Keratinocyte (primary cell): ENCODE measurements around the gene DNAH2. TPM values are rescaled to one million over a fixed set of nuclear protein-coding genes. Genes with fewer than 3 reads are reported as not detected.

Experiments used
- DNase-seq: peaks from one replicate; pipeline ENCODE4 v3.0.0-alpha.2; 2011; ENCODE audit warnings: low read depth, missing footprints, low spot score
- FAIRE-seq: peaks from 2 replicates; lab custom pipeline; 2011; peaks lifted over from hg19 to GRCh38; lab: Jason Lieb, UNC
- H2AFZ ChIP-seq: 2 replicates; pipeline ENCODE4 v1.6.0; 2012; ENCODE audit warnings: low read length, control low read depth, inconsistent platforms; ENCODE audit not compliant: control insufficient read depth
- H3K27ac ChIP-seq: 2 replicates; pipeline ENCODE4 v1.5.1; 2011; ENCODE audit warnings: low read length; ENCODE audit not compliant: control insufficient read depth, insufficient read depth
- H3K27me3 ChIP-seq: 3 replicates; pipeline ENCODE4 v1.6.0; 2011; ENCODE audit warnings: low read length; ENCODE audit not compliant: control insufficient read depth, insufficient read depth; ENCODE audit errors: extremely low read depth
- H3K36me3 ChIP-seq, 2 experiments: 2 replicates in 1 of 2; 3 replicates in 1 of 2; pipeline ENCODE4 v1.5.1; 2011; ENCODE audit warnings: low read length in 2 of 2, mild to moderate bottlenecking in 1 of 2; ENCODE audit not compliant: control insufficient read depth in 2 of 2, insufficient read depth in 2 of 2; ENCODE audit errors: extremely low read depth in 1 of 2
- H3K4me1 ChIP-seq: 3 replicates; pipeline ENCODE4 v1.5.1; 2011; ENCODE audit warnings: low read length; ENCODE audit not compliant: control insufficient read depth, insufficient read depth; ENCODE audit errors: extremely low read depth
- H3K4me2 ChIP-seq: 3 replicates; pipeline ENCODE4 v1.6.0; 2011; ENCODE audit warnings: low read depth, low read length; ENCODE audit not compliant: control insufficient read depth, insufficient read depth; ENCODE audit errors: extremely low read depth
- H3K4me3 ChIP-seq, 3 experiments: fragments of 200-600 bp in 1 of 3; sonication (generic) in 1 of 3; 2 replicates in 2 of 3; 3 replicates in 1 of 3; pipeline ENCODE4 v1.5.1; 2011 to 2016; ENCODE audit warnings: low read length in 3 of 3, mild to moderate bottlenecking in 3 of 3, control low read depth in 2 of 3, inconsistent platforms in 1 of 3, low read depth in 1 of 3, mixed read lengths in 1 of 3, mixed run types in 1 of 3, moderate library complexity in 1 of 3; ENCODE audit not compliant: control insufficient read depth in 2 of 3, insufficient read depth in 2 of 3; ENCODE audit errors: extremely low read depth in 1 of 3
- H3K79me2 ChIP-seq: 2 replicates; pipeline ENCODE4 v1.6.0; 2012; ENCODE audit warnings: low read length; ENCODE audit not compliant: control insufficient read depth, insufficient read depth
- H3K9ac ChIP-seq: 3 replicates; pipeline ENCODE4 v1.6.0; 2011; ENCODE audit warnings: low read length; ENCODE audit not compliant: control insufficient read depth, insufficient read depth; ENCODE audit errors: extremely low read depth
- H3K9me1 ChIP-seq: 3 replicates; pipeline ENCODE4 v1.6.0; 2011; ENCODE audit warnings: low read length; ENCODE audit not compliant: control insufficient read depth, insufficient read depth; ENCODE audit errors: extremely low read depth
- H3K9me3 ChIP-seq: 2 replicates; pipeline ENCODE4 v1.5.1; 2012; ENCODE audit warnings: low read depth, low read length; ENCODE audit not compliant: control insufficient read depth
- H4K20me1 ChIP-seq: 3 replicates; pipeline ENCODE4 v1.6.0; 2011; ENCODE audit warnings: low read length; ENCODE audit not compliant: control insufficient read depth, insufficient read depth; ENCODE audit errors: extremely low read depth
- CTCF ChIP-seq, 3 experiments: IDR thresholded peaks in 1 of 3; conservative IDR thresholded peaks in 1 of 3; optimal IDR thresholded peaks in 1 of 3; 2 replicates in 2 of 3; 3 replicates in 1 of 3; pipeline versions ENCODE3 to v1.5.1; 2011; ENCODE audit warnings: low read length in 3 of 3, mild to moderate bottlenecking in 3 of 3, moderate library complexity in 2 of 3, control low read depth in 1 of 3, inconsistent platforms in 1 of 3; ENCODE audit not compliant: insufficient read depth in 2 of 3; ENCODE audit errors: extremely low read depth in 1 of 3
- EZH2 ChIP-seq: IDR thresholded peaks from one replicate; pipeline ENCODE4 v1.6.1; 2012; ENCODE audit warnings: inconsistent platforms, mild to moderate bottlenecking, low read length, moderate library complexity
- dilution Hi-C: fragments of 300-500 bp; cut with MboI; formaldehyde crosslinking; loops from one replicate; pipeline ENCODE4 v1.7.0; 2020; ENCODE audit warnings: low sequenced_read_pairs; ENCODE audit not compliant: extremely low pct_ligation_motif_present
- polyA plus RNA-seq, 5 experiments: library from polyadenylated mRNA; depleted of rRNA in 3 of 5; stranded (reverse) in 3 of 5; stranded (forward) in 1 of 5; unstranded in 1 of 5; fragments of >200 nt; gene quantifications; 1 replicate in 1 of 5; 2 replicates in 3 of 5; 3 replicates in 1 of 5; pipeline versions ENCODE4 v1.2.1 to v1.2.3, GENCODE V29; 2011 to 2012; ENCODE audit warnings: missing spikeins in 2 of 5, low read depth in 1 of 5, low replicate concordance in 1 of 5

DNAH2 gene
- polyA plus RNA-seq, 1 donor (not counting 4 experiments of a cell fraction or from before 2014, with no cell fraction given) = 0.13 TPM

GRCh38 chr17:7882629-7883028, 165.1 kb downstream of the DNAH2 start:
- FAIRE-seq (no peak), DNase-seq (no peak)
- Histone ChIP-seq H3K79me2 (peaks cover 9% of the 10 kb centered on the region), H3K9me1 (no peaks in the 10 kb centered on the region), H3K27me3 (no peaks in the 10 kb centered on the region), H3K27ac (no peak overlapping the region), H3K36me3 (peaks cover 6 to 12% of the 10 kb centered on the region in 2 experiments), H3K9me3 (no peaks in the 10 kb centered on the region), H3K4me1 (peaks cover 26% of the 10 kb centered on the region), H3K4me2 (peak overlapping the region; percentile 17), H2AFZ (no peak overlapping the region), H3K4me3 (no peak overlapping the region), H3K9ac (no peak overlapping the region), H4K20me1 (no peaks in the 10 kb centered on the region)
- TF ChIP-seq EZH2 (no peak), CTCF (optimal IDR thresholded peaks at IDR 0.05 in 1 of 3, IDR thresholded peaks at IDR 0.05 in 1 of 3, conservative IDR thresholded peaks at IDR 0.05 in 1 of 3; ENCODE audit: extremely low read depth in 1 of 3, insufficient read depth in 2 of 3, low read length in 3 of 3) (no peak)
- dilution Hi-C loops = no loop called here

Other genes starting within 250 kb of the DNAH2 start
- 20.9 to 23.9 TPM (median 21.8 TPM) in 3 replicates for gene ZBTB4, start 238.1 kb upstream of the DNAH2 start, polyA plus RNA-seq
- not detected in 3 replicates for gene SLC35G6, start 236.3 kb upstream of the DNAH2 start, polyA plus RNA-seq
- 8.3 to 24.3 TPM (median 17.5 TPM) in 3 replicates for gene POLR2A, start 233.4 kb upstream of the DNAH2 start, polyA plus RNA-seq
- gene TNFSF12, start 168.7 kb upstream of the DNAH2 start, polyA plus RNA-seq = 0.39 to 1.5 TPM (median 1.0 TPM) in 3 replicates
- gene TNFSF13, start 159.0 kb upstream of the DNAH2 start, polyA plus RNA-seq = 2.4 to 5.7 TPM (median 3.9 TPM) in 3 replicates
- 98.9 to 110 TPM (median 99.1 TPM) in 3 replicates for gene SENP3, start 155.8 kb upstream of the DNAH2 start, polyA plus RNA-seq
- gene CD68, start 138.1 kb upstream of the DNAH2 start, polyA plus RNA-seq = 12.2 to 26.6 TPM (median 14.0 TPM) in 3 replicates
- gene MPDU1, start 133.9 kb upstream of the DNAH2 start, polyA plus RNA-seq = 57.8 to 71.5 TPM (median 63.0 TPM) in 3 replicates
- gene SOX15, start 127.7 kb upstream of the DNAH2 start, polyA plus RNA-seq = 85.7 to 111 TPM (median 86.2 TPM) in 3 replicates
- gene FXR2, start 102.8 kb upstream of the DNAH2 start, polyA plus RNA-seq = 30.6 to 44.3 TPM (median 32.2 TPM) in 3 replicates
- 23.5 to 26.9 TPM (median 25.8 TPM) in 3 replicates for gene SAT2, start 89.9 kb upstream of the DNAH2 start, polyA plus RNA-seq
- gene SHBG, start 87.6 kb upstream of the DNAH2 start, polyA plus RNA-seq = 0.14 to 0.44 TPM (median 0.23 TPM) in 3 replicates
- not detected in 3 replicates for gene ATP1B2, start 66.8 kb upstream of the DNAH2 start, polyA plus RNA-seq
- 14.3 to 60.6 TPM (median 22.0 TPM) in 3 replicates for gene TP53, start 30.3 kb upstream of the DNAH2 start, polyA plus RNA-seq
- 7.7 to 10.6 TPM (median 8.2 TPM) in 3 replicates for gene WRAP53, start 29.3 kb upstream of the DNAH2 start, polyA plus RNA-seq
- 3.1 to 4.1 TPM (median 3.1 TPM) in 3 replicates for gene EFNB3, start 12.5 kb upstream of the DNAH2 start, polyA plus RNA-seq
- 1.0 to 1.6 TPM (median 1.4 TPM) in 3 replicates for gene KDM6B, start 116.5 kb downstream of the DNAH2 start, polyA plus RNA-seq
- gene TMEM88, start 137.3 kb downstream of the DNAH2 start, polyA plus RNA-seq = 0.14 to 0.45 TPM (median 0.24 TPM) in 3 replicates
- 41.0 to 130 TPM (median 70.9 TPM) in 3 replicates for gene NAA38, start 139.8 kb downstream of the DNAH2 start, polyA plus RNA-seq
- gene CYB5D1, start 140.3 kb downstream of the DNAH2 start, polyA plus RNA-seq = 9.0 to 14.8 TPM (median 12.4 TPM) in 3 replicates
- 27.8 to 30.1 TPM (median 28.1 TPM) in 3 replicates for gene CHD3, start 171.0 kb downstream of the DNAH2 start, polyA plus RNA-seq
- 3.4 to 5.7 TPM (median 3.6 TPM) in 3 replicates for gene RNF227, start 198.5 kb downstream of the DNAH2 start, polyA plus RNA-seq
- gene KCNAB3, start 212.1 kb downstream of the DNAH2 start, polyA plus RNA-seq = 2.0 to 2.5 TPM (median 2.2 TPM) in 3 replicates
- 108 to 396 TPM (median 128 TPM) in 3 replicates for gene TRAPPC1, start 214.2 kb downstream of the DNAH2 start, polyA plus RNA-seq
- gene CNTROB, start 214.5 kb downstream of the DNAH2 start, polyA plus RNA-seq = 17.4 to 20.5 TPM (median 17.4 TPM) in 3 replicates